Caki2 (cell line): Measurements from ENCODE around the gene TUBB3. TPM values are rescaled to one million over a fixed set of nuclear protein-coding genes. Genes with fewer than 3 reads are reported as not detected.

Experiments used
- DNase-seq: peaks from one replicate; pipeline ENCODE4 v3.0.0-alpha.2; 2015; ENCODE audit warnings: low read depth
- in situ Hi-C: cut with HindIII; loops from 2 replicates; pipeline ENCODE4 v1.10.0; 2016; ENCODE audit warnings: low sequenced_read_pairs, low pct_unique_long_range_greater_than_20kb, mixed read lengths
- total RNA-seq: library from RNA; depleted of rRNA; stranded (reverse); fragments of >200 nt; shearing (Covaris generic); gene quantifications from 2 replicates; pipeline ENCODE4 v1.2.3, GENCODE V29; 2014; ENCODE audit warnings: low replicate concordance

TUBB3 gene
- total RNA-seq, 1 experiment from 2014 or later, result 116 TPM

GRCh38 chr16:89898201-89898967 is 24.8 kb upstream of the TUBB3 start:
- in situ Hi-C loops, result no loop called here

GRCh38 chr16:89899879-89900481 is 23.2 kb upstream of the TUBB3 start:
- in situ Hi-C loops, result no loop called here
- no peak for DNase-seq

More at GRCh38 chr16:89898201-89898967, 24.8 kb upstream of the TUBB3 start:
- no peak for DNase-seq

- in situ Hi-C loops, result no loop called here
- no peak for DNase-seq
Measured at GRCh38 chr16:89900885-89901284, 22.3 kb upstream of the TUBB3 start.

GRCh38 chr16:89902980-89903379 is 20.2 kb upstream of the TUBB3 start:
- in situ Hi-C loops, result no loop called here
- no peak for DNase-seq

GRCh38 chr16:89903908-89904515 is 19.1 kb upstream of the TUBB3 start:
- in situ Hi-C loops, result no loop called here
- no peak for DNase-seq

GRCh38 chr16:89904606-89905510 is 18.3 kb upstream of the TUBB3 start:
- in situ Hi-C loops, result no loop called here
- no peak for DNase-seq

- no peak for DNase-seq
- in situ Hi-C loops, result no loop called here
Measured at GRCh38 chr16:89905511-89906139, 17.5 kb upstream of the TUBB3 start.

- DNase-seq, result no peak
- in situ Hi-C loops, result no loop called here
Measured at GRCh38 chr16:89906140-89907025, 16.8 kb upstream of the TUBB3 start.

- DNase-seq, result no peak
- in situ Hi-C loops, result no loop called here
Measured at GRCh38 chr16:89907055-89907814, 15.9 kb upstream of the TUBB3 start.

GRCh38 chr16:89908236-89908635 is 14.9 kb upstream of the TUBB3 start:
- in situ Hi-C loops, result no loop called here
- DNase-seq, result no peak

GRCh38 chr16:89909777-89910716 is 13.1 kb upstream of the TUBB3 start:
- in situ Hi-C loops, result no loop called here
- peak; percentile 55 for DNase-seq

- in situ Hi-C loops, result no loop called here
- DNase-seq, result no peak
Measured at GRCh38 chr16:89910717-89911354, 12.3 kb upstream of the TUBB3 start.

GRCh38 chr16:89911375-89911774 is 11.8 kb upstream of the TUBB3 start:
- in situ Hi-C loops, result no loop called here
- DNase-seq, result no peak

- in situ Hi-C loops, result no loop called here
- DNase-seq, result no peak
Measured at GRCh38 chr16:89912143-89912542, 11.0 kb upstream of the TUBB3 start.

- in situ Hi-C loops, result no loop called here
Measured at GRCh38 chr16:89912627-89913026, 10.5 kb upstream of the TUBB3 start.

More at GRCh38 chr16:89912627-89913026, 10.5 kb upstream of the TUBB3 start:
- no peak for DNase-seq
